ENCODE measurements around the gene CDON. TPM values are rescaled to one million over a fixed set of nuclear protein-coding genes. Genes with fewer than 3 reads are reported as not detected.
"Not testable (repeated sequence)": the region's sequence is repeated elsewhere in the genome, so short reads cannot be mapped to it uniquely, and the experiment has no call there.

Gene CDON
- total RNA-seq, 1 donor from 2014 or later, result 157 TPM

DNA sequence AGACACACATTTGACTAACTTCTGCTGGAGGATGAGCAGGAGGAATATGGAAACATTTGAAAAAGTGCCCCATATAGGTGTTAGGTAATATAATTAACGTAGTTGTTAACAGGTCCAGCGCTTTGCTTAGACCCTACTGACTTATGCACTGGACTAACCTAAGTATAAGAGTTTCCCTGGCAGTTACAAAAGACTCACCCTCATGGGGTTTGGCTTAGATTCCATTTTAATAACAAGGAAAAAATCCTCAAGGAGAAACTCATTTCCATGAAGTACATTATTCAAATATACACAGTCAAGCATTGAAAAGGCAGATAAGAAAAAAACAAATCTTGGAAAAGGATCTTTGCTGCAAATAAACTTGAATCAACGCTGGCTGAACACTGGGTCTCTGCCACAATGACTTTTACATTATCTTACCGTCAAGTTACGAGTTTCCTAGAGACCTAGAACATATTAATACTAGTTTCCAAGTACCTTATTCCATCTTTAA lies 27.7 kb downstream of the CDON start:
- Mint-ChIP-seq H3K4me3 (no peak overlapping the region), H3K4me1 (ENCODE audit: unreplicated experiment) (peaks cover 62% of the 10 kb centered on the region), H3K27ac (no peak overlapping the region), H3K9me3 (no peaks in the 10 kb centered on the region), H3K36me3 (peaks cover 3% of the 10 kb centered on the region), H3K27me3 (no peaks in the 10 kb centered on the region)
- no peak for DNase-seq (ENCODE audit: extremely low spot score, unreplicated experiment)
- TF ChIP-seq, protein P1, sequence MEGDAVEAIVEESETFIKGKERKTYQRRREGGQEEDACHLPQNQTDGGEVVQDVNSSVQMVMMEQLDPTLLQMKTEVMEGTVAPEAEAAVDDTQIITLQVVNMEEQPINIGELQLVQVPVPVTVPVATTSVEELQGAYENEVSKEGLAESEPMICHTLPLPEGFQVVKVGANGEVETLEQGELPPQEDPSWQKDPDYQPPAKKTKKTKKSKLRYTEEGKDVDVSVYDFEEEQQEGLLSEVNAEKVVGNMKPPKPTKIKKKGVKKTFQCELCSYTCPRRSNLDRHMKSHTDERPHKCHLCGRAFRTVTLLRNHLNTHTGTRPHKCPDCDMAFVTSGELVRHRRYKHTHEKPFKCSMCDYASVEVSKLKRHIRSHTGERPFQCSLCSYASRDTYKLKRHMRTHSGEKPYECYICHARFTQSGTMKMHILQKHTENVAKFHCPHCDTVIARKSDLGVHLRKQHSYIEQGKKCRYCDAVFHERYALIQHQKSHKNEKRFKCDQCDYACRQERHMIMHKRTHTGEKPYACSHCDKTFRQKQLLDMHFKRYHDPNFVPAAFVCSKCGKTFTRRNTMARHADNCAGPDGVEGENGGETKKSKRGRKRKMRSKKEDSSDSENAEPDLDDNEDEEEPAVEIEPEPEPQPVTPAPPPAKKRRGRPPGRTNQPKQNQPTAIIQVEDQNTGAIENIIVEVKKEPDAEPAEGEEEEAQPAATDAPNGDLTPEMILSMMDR (conservative IDR thresholded peaks at IDR 0.05), result no peak

DNA sequence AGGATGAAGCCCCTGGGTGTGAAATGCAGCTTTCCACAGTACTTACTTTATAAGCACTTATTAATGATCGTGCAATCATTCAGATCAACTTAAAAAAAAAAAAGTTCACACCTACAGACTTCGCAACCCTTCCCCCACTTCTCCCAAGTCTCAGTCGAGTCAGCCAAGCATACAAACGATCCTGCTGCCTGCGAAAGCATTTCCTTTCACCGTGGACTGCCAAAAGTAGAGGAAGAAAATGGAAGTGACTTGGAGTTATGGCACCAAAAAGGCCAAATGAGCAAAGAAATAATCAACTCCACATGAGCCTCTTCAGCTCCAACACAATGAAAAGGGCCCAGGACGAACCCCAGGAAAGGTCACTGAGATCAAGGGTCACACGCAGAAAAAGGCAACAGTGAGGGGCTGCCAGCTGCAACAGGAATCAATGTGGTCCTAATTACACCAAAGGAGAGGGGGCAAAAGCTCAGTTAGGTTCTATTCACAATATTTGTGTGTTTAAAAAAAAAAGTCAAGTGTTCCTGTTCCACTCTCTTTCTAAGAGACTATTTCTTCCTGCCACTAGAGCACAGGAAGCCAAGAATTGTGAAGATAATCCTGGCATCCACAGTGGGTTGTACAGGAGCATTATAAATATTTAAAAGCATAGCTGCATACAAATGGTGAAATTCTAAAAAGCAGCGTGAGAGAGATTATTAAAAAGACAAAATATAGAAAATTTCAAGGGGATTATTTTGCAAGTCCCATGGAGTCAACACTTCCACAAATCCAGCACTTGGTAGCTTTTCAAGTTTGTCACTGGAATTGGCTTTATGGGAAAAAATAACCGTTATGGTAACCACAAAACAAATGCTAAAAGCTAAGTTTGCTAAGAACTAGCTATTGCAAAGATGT lies 28.4 kb downstream of the CDON start:
- H3K36me3 Mint-ChIP-seq, result peaks cover 6% of the 10 kb centered on the region
- H3K4me1 Mint-ChIP-seq (ENCODE audit: unreplicated experiment), result peaks cover 61% of the 10 kb centered on the region
- no peaks in the 10 kb centered on the region for H3K27me3 Mint-ChIP-seq
- H3K27ac Mint-ChIP-seq, result no peak overlapping the region
- peak overlapping the region; percentile 39 for H3K4me3 Mint-ChIP-seq
- H3K9me3 Mint-ChIP-seq, result no peaks in the 10 kb centered on the region
- DNase-seq (ENCODE audit: extremely low spot score, unreplicated experiment), result no peak
- TF ChIP-seq, protein P1 (conservative IDR thresholded peaks at IDR 0.05), result peak; percentile 29

DNA sequence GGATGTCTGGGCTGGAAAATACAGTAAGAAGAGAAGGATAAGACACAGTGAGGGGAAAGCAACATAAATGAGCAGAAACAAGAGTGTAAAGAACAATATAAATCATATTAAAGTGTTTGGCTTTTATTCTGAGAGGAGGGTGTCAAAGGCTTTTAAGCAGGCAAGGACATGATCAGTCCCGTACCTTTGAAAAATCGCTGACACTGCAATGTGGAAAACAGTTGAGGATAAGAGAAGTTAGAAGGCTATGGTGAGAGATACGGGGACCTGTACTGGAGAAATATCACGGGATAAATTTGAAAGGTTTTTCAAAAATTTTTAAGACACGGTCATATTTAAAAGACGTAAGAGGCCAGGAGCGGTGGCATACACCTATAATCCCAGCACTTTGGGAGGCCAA lies 30.3 kb downstream of the CDON start:
- Mint-ChIP-seq H3K9me3 (no peaks in the 10 kb centered on the region), H3K4me1 (ENCODE audit: unreplicated experiment) (peaks cover 57% of the 10 kb centered on the region), H3K36me3 (peaks cover 6% of the 10 kb centered on the region), H3K4me3 (no peak overlapping the region), H3K27ac (no peak overlapping the region), H3K27me3 (no peaks in the 10 kb centered on the region)
- TF ChIP-seq, protein P1 (conservative IDR thresholded peaks at IDR 0.05), result no peak
- no peak for DNase-seq (ENCODE audit: extremely low spot score, unreplicated experiment)

DNA sequence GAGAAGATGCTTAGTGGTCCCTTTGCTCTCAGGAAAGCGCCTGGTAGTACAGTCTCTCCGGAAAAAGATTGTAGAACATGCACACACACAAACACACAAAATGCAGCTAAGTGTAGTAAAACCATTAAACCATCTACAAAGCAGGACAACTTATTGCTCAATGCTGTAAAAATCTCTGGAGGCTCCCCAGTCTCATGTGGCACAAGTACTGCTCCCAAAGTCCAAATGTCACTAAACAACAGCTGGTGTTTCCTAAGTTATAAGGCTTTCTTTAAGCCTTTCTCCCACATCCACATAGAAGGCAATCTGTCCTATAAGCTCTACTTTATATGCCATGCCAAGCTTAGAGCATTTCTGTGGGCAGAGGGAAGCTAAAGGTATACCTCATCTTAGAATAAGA lies 32.9 kb downstream of the CDON start:
- Mint-ChIP-seq H3K36me3 (peaks cover 6% of the 10 kb centered on the region), H3K9me3 (no peaks in the 10 kb centered on the region), H3K27me3 (no peaks in the 10 kb centered on the region), H3K4me3 (no peak overlapping the region), H3K4me1 (ENCODE audit: unreplicated experiment) (peaks cover 55% of the 10 kb centered on the region), H3K27ac (no peak overlapping the region)
- TF ChIP-seq, protein P1 (conservative IDR thresholded peaks at IDR 0.05), result no peak
- DNase-seq (ENCODE audit: extremely low spot score, unreplicated experiment), result no peak

DNA sequence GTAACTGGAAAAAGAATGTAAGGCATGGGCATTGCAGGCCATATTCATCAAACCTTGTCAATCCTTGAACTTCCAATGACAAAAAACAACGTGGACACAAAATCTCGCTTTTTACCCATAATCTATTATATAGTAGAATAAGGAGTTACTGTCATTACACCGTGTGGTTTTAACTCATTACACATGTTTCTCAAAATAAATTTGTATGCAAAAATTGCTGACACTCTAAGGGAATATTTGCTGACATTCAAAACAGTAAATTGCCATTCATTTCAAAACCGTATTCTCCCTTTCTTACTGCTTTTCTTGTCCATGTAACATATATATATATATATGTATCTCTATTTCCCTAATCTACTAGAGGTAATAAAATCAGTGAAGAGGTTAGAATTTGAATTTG lies 33.4 kb downstream of the CDON start:
- DNase-seq (ENCODE audit: extremely low spot score, unreplicated experiment), result no peak

DNA sequence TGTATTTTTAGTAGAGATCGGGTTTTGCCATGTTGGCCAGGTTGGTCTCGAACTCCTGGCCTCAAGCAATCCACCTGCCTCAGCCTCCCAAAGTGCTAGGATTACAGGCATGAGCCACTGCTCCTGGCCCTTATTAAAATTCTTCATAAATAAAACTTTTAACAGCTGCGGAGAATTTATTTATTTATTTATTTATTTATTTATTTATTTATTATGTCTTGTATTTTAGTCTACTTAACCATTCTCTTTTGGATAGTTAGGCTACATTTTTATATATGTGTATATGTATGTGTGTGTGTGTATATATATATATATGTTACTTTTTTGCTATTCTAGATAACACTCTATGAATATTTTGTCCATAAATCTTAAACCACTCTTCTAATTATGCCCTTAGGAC lies 34.1 kb downstream of the CDON start:
- not testable (repeated sequence) for H3K27ac Mint-ChIP-seq; H3K27me3 Mint-ChIP-seq; H3K36me3 Mint-ChIP-seq; H3K4me3 Mint-ChIP-seq; DNase-seq (ENCODE audit: extremely low spot score, unreplicated experiment); H3K9me3 Mint-ChIP-seq
- H3K4me1 Mint-ChIP-seq (ENCODE audit: unreplicated experiment), result peaks cover 44% of the 10 kb centered on the region

More for the DNA sequence above, 33.4 kb downstream of the CDON start:
- no peak overlapping the region for H3K4me3 Mint-ChIP-seq
- TF ChIP-seq, protein P1 (conservative IDR thresholded peaks at IDR 0.05), result no peak
- H3K9me3 Mint-ChIP-seq, result no peaks in the 10 kb centered on the region
- no peaks in the 10 kb centered on the region for H3K27me3 Mint-ChIP-seq
- H3K36me3 Mint-ChIP-seq, result peaks cover 6% of the 10 kb centered on the region
- H3K4me1 Mint-ChIP-seq (ENCODE audit: unreplicated experiment), result peaks cover 51% of the 10 kb centered on the region
- H3K27ac Mint-ChIP-seq, result no peak overlapping the region
